SK-N-SH treated with all-trans-retinoic acid at 6 μM for 48 hours (cell line): Measurements from ENCODE around the gene PEX19.

ENCODE experiments used
- CSDC2 ChIP-seq: fragments of 250-450 bp; sonication (Bioruptor Pico); IDR thresholded peaks from 2 replicates; pipeline ENCODE4 v1.5.0; 2020; ENCODE audit warnings: mild to moderate bottlenecking, moderate library complexity
- RARB ChIP-seq: fragments of 250-450 bp; sonication (Bioruptor Pico); IDR thresholded peaks from 2 replicates; pipeline ENCODE4 v1.8.0; 2021; ENCODE audit warnings: mild to moderate bottlenecking, moderate library complexity
- TOX ChIP-seq: fragments of 250-450 bp; sonication (Bioruptor Pico); IDR thresholded peaks from 2 replicates; pipeline ENCODE4 v1.8.0; 2021; ENCODE audit warnings: mild to moderate bottlenecking, moderate library complexity, borderline replicate concordance
- ZFP30 ChIP-seq: fragments of 450-650 bp; formaldehyde crosslinking; IDR thresholded peaks from 2 replicates; pipeline ENCODE4 v1.5.0; 2022; ENCODE audit warnings: mild to moderate bottlenecking, moderate library complexity
- TF ChIP-seq, protein P1 (sequence below): fragments of 250-450 bp; sonication (Bioruptor Pico); IDR thresholded peaks from 2 replicates; pipeline ENCODE4 v1.5.1; 2021; ENCODE audit warnings: mild to moderate bottlenecking, moderate library complexity
- TF ChIP-seq, protein P2 (sequence below): fragments of 250-450 bp; sonication (Bioruptor Pico); IDR thresholded peaks from 2 replicates; pipeline ENCODE4 v1.8.0; 2020; ENCODE audit warnings: mild to moderate bottlenecking, moderate library complexity, borderline replicate concordance

DNA sequence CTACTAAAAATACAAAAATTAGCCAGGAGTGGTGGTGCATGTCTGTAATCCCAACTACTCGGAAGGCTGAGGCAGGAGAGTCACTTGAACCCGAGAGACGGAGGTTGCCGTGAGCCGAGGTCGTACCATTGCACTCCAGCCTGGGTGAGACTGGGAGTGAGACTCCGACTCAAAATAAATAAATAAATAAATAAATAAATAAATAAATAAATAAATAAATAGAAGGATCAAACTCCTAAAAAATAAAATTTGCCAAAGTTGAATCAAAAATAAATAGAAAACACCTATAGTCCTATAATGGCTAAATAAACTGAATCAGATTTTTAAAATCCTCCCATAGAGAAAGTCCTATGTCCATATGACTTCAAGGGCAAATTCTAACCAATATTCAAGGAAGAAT lies 15.2 kb upstream of the PEX19 start:
- no peak for TF ChIP-seq RARB (CRISPR knock-in tag)
- TF ChIP-seq, protein P1, sequence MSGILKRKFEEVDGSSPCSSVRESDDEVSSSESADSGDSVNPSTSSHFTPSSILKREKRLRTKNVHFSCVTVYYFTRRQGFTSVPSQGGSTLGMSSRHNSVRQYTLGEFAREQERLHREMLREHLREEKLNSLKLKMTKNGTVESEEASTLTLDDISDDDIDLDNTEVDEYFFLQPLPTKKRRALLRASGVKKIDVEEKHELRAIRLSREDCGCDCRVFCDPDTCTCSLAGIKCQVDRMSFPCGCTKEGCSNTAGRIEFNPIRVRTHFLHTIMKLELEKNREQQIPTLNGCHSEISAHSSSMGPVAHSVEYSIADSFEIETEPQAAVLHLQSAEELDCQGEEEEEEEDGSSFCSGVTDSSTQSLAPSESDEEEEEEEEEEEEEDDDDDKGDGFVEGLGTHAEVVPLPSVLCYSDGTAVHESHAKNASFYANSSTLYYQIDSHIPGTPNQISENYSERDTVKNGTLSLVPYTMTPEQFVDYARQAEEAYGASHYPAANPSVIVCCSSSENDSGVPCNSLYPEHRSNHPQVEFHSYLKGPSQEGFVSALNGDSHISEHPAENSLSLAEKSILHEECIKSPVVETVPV (CRISPR knock-in tag) = no peak
- TF ChIP-seq, protein P2, sequence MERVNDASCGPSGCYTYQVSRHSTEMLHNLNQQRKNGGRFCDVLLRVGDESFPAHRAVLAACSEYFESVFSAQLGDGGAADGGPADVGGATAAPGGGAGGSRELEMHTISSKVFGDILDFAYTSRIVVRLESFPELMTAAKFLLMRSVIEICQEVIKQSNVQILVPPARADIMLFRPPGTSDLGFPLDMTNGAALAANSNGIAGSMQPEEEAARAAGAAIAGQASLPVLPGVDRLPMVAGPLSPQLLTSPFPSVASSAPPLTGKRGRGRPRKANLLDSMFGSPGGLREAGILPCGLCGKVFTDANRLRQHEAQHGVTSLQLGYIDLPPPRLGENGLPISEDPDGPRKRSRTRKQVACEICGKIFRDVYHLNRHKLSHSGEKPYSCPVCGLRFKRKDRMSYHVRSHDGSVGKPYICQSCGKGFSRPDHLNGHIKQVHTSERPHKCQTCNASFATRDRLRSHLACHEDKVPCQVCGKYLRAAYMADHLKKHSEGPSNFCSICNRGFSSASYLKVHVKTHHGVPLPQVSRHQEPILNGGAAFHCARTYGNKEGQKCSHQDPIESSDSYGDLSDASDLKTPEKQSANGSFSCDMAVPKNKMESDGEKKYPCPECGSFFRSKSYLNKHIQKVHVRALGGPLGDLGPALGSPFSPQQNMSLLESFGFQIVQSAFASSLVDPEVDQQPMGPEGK = no peak
- TF ChIP-seq CSDC2 (CRISPR knock-in tag) = no peak
- no peak for TF ChIP-seq ZFP30 (CRISPR knock-in tag)
- no peak for TF ChIP-seq TOX (CRISPR knock-in tag)
